Tibial artery (tissue), 4 donors: ENCODE results near the gene NSMF.
A peak's percentile ranks its signal among the peaks of the same experiment; 100 is the strongest.

Experiments used
- DNase-seq, 2 donors: peaks; one replicate each; pipeline ENCODE4 v3.0.0-alpha.2; 2019
- H3K27ac ChIP-seq, 2 donors: fragments of 200-600 bp; sonication (generic) in 1 of 2; 1 replicate in 1 of 2; 2 replicates in 1 of 2; pipeline ENCODE4 v1.5.1; 2018 to 2019; ENCODE audit warnings: mild to moderate bottlenecking in 1 of 2
- H3K27me3 ChIP-seq, 2 donors: fragments of 200-600 bp; sonication (generic) in 1 of 2; one replicate each; pipeline versions ENCODE4 v1.5.1 to v1.6.0; 2016 to 2019
- H3K36me3 ChIP-seq, 3 donors: fragments of 200-600 bp; sonication (generic) in 2 of 3; one replicate each; pipeline ENCODE4 v1.5.1; 2016 to 2019; ENCODE audit warnings: mild to moderate bottlenecking in 2 of 3
- H3K4me1 ChIP-seq, 4 donors: fragments of 200-600 bp; sonication (generic) in 2 of 4; 1 replicate in 3 of 4; 2 replicates in 1 of 4; pipeline ENCODE4 v1.5.1; 2016 to 2019
- H3K4me3 ChIP-seq, 2 donors: fragments of 200-600 bp; sonication (generic) in 1 of 2; 1 replicate in 1 of 2; 2 replicates in 1 of 2; pipeline ENCODE4 v1.5.1; 2018 to 2019; ENCODE audit warnings: mild to moderate bottlenecking in 2 of 2
- H3K9me3 ChIP-seq, 3 donors: fragments of 200-600 bp; sonication (generic) in 1 of 3; one replicate each; pipeline ENCODE4 v1.5.1; 2016 to 2019
- intact Hi-C: fragments of 100-400 bp; cut with DNase I; formaldehyde crosslinking; loops from one replicate; pipeline ENCODE4 v1.15.0; 2023; ENCODE audit warnings: low total_unique reads
- TF ChIP-seq, protein P1 (sequence below), 2 experiments: fragments of 200-600 bp in 1 of 2; fragments of 450-650 bp in 1 of 2; IDR thresholded peaks; one replicate each; pipeline ENCODE4 v1.5.1; 2017 to 2019; ENCODE audit warnings: antibody characterized with exemption in 2 of 2, mild to moderate bottlenecking in 1 of 2, moderate library complexity in 1 of 2

NSMF gene

GRCh38 chr9:137498720-137499150 lies 39.6 kb upstream of the NSMF start:
- Histone ChIP-seq H3K36me3 (peaks cover 0 to 75% (median 28%) of the 10 kb centered on the region in 3 donors), H3K4me1 (no peaks in the 10 kb centered on the region), H3K27me3 (no peaks in the 10 kb centered on the region), H3K27ac (no peak overlapping the region), H3K9me3 (no peaks in the 10 kb centered on the region), H3K4me3 (no peak overlapping the region)
- TF ChIP-seq, protein P1, sequence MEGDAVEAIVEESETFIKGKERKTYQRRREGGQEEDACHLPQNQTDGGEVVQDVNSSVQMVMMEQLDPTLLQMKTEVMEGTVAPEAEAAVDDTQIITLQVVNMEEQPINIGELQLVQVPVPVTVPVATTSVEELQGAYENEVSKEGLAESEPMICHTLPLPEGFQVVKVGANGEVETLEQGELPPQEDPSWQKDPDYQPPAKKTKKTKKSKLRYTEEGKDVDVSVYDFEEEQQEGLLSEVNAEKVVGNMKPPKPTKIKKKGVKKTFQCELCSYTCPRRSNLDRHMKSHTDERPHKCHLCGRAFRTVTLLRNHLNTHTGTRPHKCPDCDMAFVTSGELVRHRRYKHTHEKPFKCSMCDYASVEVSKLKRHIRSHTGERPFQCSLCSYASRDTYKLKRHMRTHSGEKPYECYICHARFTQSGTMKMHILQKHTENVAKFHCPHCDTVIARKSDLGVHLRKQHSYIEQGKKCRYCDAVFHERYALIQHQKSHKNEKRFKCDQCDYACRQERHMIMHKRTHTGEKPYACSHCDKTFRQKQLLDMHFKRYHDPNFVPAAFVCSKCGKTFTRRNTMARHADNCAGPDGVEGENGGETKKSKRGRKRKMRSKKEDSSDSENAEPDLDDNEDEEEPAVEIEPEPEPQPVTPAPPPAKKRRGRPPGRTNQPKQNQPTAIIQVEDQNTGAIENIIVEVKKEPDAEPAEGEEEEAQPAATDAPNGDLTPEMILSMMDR (IDR thresholded peaks at IDR 0.05), result no peak
- intact Hi-C loops, result no loop called here
- no peak for DNase-seq

DNA sequence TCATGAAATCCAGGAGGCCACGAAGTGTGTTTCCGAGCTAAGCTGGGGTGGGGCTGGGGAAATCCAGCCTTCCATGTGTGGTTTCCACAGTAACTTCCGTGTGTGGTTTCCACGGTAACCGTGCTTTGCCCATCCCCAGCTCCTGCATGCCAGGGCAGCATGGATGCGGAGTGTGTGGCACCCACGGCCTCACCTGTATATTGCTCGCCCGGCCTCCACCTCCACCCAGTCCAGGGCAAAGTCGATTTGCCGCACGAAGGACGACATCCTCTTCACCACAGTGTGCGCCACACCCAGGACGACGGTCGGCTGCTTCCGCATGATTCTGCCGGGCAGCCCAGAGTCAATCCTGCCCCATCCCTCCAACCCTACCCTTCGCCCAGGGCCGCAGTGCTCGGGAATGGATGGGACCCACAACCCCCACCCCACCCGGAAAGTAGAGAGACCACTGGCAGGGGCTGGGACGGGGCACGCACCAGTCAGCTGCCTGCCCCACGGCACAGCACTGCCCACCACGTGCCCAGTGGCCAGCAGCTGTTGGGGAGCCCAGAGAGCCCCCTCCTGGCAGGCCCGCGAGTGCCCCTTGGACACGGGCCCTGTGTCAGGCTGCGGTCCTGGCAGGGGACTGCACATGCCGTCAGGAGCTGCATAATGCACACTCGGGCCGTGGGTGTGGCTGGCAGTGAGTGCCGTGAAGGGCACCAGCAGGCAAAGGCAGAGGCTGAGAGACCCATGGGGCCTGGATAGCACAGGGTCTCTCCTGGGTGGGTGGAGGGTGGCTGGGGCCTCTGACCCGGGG lies 39.0 kb upstream of the NSMF start:
- Histone ChIP-seq H3K27ac (no peak overlapping the region), H3K9me3 (no peaks in the 10 kb centered on the region), H3K4me1 (no peaks in the 10 kb centered on the region), H3K27me3 (no peaks in the 10 kb centered on the region), H3K36me3 (peaks cover 0 to 80% (median 28%) of the 10 kb centered on the region in 3 donors), H3K4me3 (no peak overlapping the region)
- intact Hi-C loops, result no loop called here
- no peak for DNase-seq
- TF ChIP-seq, protein P1 (IDR thresholded peaks at IDR 0.05), result no peak

DNA sequence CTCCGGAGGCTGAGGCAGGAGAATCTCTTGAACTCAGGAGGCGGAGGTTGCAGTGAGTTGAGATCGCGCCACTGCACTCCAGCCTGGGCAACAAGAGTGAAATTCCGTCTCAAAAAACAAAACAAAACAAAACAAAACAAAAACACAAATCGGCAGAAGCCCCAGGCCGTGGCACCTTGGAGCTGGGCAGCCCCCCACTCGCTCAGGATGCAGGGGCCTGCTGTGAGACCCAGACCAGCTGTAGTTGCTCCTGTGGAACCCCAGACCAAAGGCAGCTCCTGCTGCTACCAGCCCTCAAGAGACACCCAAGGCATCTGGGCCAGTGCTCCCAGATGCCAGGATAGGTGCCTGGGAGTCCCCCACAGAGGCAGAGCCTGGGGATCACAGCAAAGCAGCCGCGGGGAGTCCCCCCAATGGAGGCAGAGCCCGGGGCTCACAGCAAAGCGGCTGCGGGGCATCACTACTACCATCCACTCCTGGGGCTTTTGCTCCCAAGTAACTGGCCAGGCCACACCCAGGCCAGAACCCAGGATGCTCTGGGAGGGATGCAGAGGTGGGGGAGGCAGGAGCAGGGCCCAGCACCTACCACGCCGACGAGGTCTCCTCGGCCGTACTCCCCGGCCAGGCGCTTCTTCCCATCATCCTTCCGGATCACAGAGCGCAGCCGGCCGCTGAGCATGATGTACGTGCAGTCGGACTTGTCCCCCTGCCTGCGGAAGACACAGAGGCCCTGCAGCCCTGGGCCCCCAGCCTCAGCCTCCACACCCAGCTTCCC lies 37.7 kb upstream of the NSMF start:
- H3K4me3 ChIP-seq, result no peak overlapping the region
- intact Hi-C loops, result no loop called here
- no peak overlapping the region for H3K27ac ChIP-seq
- no peaks in the 10 kb centered on the region for H3K4me1 ChIP-seq
- no peaks in the 10 kb centered on the region for H3K27me3 ChIP-seq
- peaks cover 0 to 92% (median 30%) of the 10 kb centered on the region in 3 donors for H3K36me3 ChIP-seq
- no peaks in the 10 kb centered on the region for H3K9me3 ChIP-seq
- DNase-seq, result no peak
- TF ChIP-seq, protein P1 (IDR thresholded peaks at IDR 0.05), result no peak

GRCh38 chr9:137494550-137495351 lies 35.6 kb upstream of the NSMF start:
- Histone ChIP-seq H3K4me3 (no peak overlapping the region), H3K27ac (no peak overlapping the region)
- no peak for DNase-seq

DNA sequence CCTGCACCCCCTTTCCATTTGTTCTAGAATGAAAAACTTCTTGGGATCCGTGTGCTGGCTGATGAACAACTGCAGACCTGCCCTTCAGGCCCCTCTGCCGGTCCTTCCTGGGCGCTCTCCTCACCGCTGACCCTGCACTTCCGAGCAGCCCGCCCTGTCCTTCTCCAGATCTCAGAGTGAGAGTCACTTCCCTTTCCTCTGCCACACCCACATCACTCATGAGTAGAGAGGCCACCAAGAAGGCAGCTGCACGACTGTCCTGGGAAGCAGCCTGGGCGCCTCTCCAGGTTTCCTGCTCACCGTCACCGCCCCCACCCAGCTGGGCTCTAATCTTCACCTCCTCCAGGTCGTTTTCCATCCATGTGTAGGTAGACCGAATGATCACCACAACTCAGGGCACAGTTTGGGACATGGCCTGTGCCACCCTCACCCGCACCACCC lies 35.0 kb upstream of the NSMF start:
- TF ChIP-seq, protein P1 (IDR thresholded peaks at IDR 0.05), result no peak
- H3K27me3 ChIP-seq, result no peaks in the 10 kb centered on the region
- H3K4me3 ChIP-seq, result no peak overlapping the region
- peaks cover 0 to 80% (median 19%) of the 10 kb centered on the region in 3 donors for H3K36me3 ChIP-seq
- intact Hi-C loops, result no loop called here
- H3K4me1 ChIP-seq, result no peaks in the 10 kb centered on the region
- H3K9me3 ChIP-seq, result no peaks in the 10 kb centered on the region
- H3K27ac ChIP-seq, result no peak overlapping the region
- peak in 1 of 2 donors; percentile 39 for DNase-seq

More at GRCh38 chr9:137494550-137495351, 35.6 kb upstream of the NSMF start:
- TF ChIP-seq, protein P1 (IDR thresholded peaks at IDR 0.05), result no peak
- H3K9me3 ChIP-seq, result no peaks in the 10 kb centered on the region
- H3K36me3 ChIP-seq, result peaks cover 0 to 84% (median 20%) of the 10 kb centered on the region in 3 donors
- intact Hi-C loops, result no loop called here
- H3K4me1 ChIP-seq, result no peaks in the 10 kb centered on the region
- no peaks in the 10 kb centered on the region for H3K27me3 ChIP-seq
